Smooth muscle cell (in vitro differentiated cells): Measurements from ENCODE around the gene TCP11L1. TPM values are rescaled to one million over a fixed set of nuclear protein-coding genes. Genes with fewer than 3 reads are reported as not detected.
A peak's percentile ranks its signal among the peaks of the same experiment; 100 is the strongest.
"Not testable (repeated sequence)": the region's sequence is repeated elsewhere in the genome, so short reads cannot be mapped to it uniquely, and the experiment has no call there.

Experiments used
- DNase-seq: peaks from one replicate; lab custom pipeline; 2025; ENCODE audit not compliant: unreplicated experiment; lab: John Stamatoyannopoulos, UW
- H2AFZ ChIP-seq: fragments of 200-600 bp; sonication (generic); 2 replicates; pipeline ENCODE4 v1.6.0; 2016; ENCODE audit warnings: antibody characterized with exemption, low read depth, mild to moderate bottlenecking
- H3F3A ChIP-seq: fragments of 200-600 bp; sonication (generic); 2 replicates; pipeline ENCODE4 v1.6.0; 2017; ENCODE audit warnings: antibody characterized with exemption, low read depth
- H3K27ac ChIP-seq: fragments of 200-600 bp; sonication (generic); 2 replicates; pipeline ENCODE4 v1.5.1; 2016; ENCODE audit warnings: low read depth, mild to moderate bottlenecking
- H3K27me3 ChIP-seq: fragments of 200-600 bp; sonication (generic); 2 replicates; pipeline ENCODE4 v1.6.1; 2016; ENCODE audit warnings: low read depth, mild to moderate bottlenecking
- H3K36me3 ChIP-seq: fragments of 200-600 bp; sonication (generic); 2 replicates; pipeline ENCODE4 v1.5.1; 2016; ENCODE audit warnings: low read depth
- H3K4me1 ChIP-seq: fragments of 200-600 bp; sonication (generic); 2 replicates; pipeline ENCODE4 v1.5.1; 2016; ENCODE audit warnings: low read depth
- H3K4me2 ChIP-seq: fragments of 200-600 bp; sonication (generic); 2 replicates; pipeline ENCODE4 v1.6.0; 2016; ENCODE audit warnings: mild to moderate bottlenecking
- H3K4me3 ChIP-seq: fragments of 200-600 bp; sonication (generic); 2 replicates; pipeline ENCODE4 v1.5.1; 2016; ENCODE audit warnings: mild to moderate bottlenecking
- H3K79me2 ChIP-seq: fragments of 200-600 bp; sonication (generic); 2 replicates; pipeline ENCODE4 v1.6.0; 2016; ENCODE audit warnings: low read depth, mild to moderate bottlenecking
- H3K9ac ChIP-seq: fragments of 200-600 bp; sonication (generic); 2 replicates; pipeline ENCODE4 v1.6.0; 2016; ENCODE audit warnings: low read depth
- H3K9me3 ChIP-seq: fragments of 200-600 bp; sonication (generic); replicated peaks from 2 replicates; pipeline ENCODE4 v1.5.1; 2016; ENCODE audit warnings: low read depth
- H4K20me1 ChIP-seq: fragments of 200-600 bp; sonication (generic); 2 replicates; pipeline ENCODE4 v1.6.0; 2016; ENCODE audit warnings: low read depth
- CTCF ChIP-seq: fragments of 200-600 bp; sonication (generic); IDR thresholded peaks from 2 replicates; pipeline ENCODE4 v1.5.1; 2017; ENCODE audit warnings: borderline replicate concordance, mild to moderate bottlenecking, antibody characterized with exemption; ENCODE audit not compliant: insufficient read depth, poor library complexity, severe bottlenecking
- WGBS: methylation state at CpG from one replicate; pipeline ENCODE4 v1.1.7; 2016; ENCODE audit warnings: low lambda C conversion rate; 5-methylcytosine and 5-hydroxymethylcytosine counted together
- polyA plus RNA-seq: library from polyadenylated mRNA; unstranded; fragments of >200 nt; fragmentation: Nextera tagmentation; extraction: Ambion mirVana; gene quantifications from 2 replicates; pipeline ENCODE4 v1.2.1, GENCODE V29; 2016
- small RNA-seq: library from RNA; depleted of rRNA; stranded (forward); fragments of <200 nt; gene quantifications from one replicate; pipeline ENCODE3, GENCODE V24; 2014
- total RNA-seq: library from RNA; depleted of rRNA; stranded (reverse); fragments of >200 nt; gene quantifications from 2 replicates; pipeline ENCODE4 v1.2.3, GENCODE V29; 2014

Gene TCP11L1
- total and polyA plus RNA-seq, 2 experiments from 2014 or later, result 7.4 to 25.4 TPM

- H3K4me1 ChIP-seq, result no peaks in the 10 kb centered on the region
- no peak overlapping the region for H3K9ac ChIP-seq
- no peak overlapping the region for H3K4me2 ChIP-seq
- H3F3A ChIP-seq, result no peaks in the 10 kb centered on the region
- no peaks in the 10 kb centered on the region for H3K79me2 ChIP-seq
- H3K27me3 ChIP-seq, result no peaks in the 10 kb centered on the region
- no peaks in the 10 kb centered on the region for H3K36me3 ChIP-seq
- H3K27ac ChIP-seq, result no peak overlapping the region
- WGBS, result 100% methylated on average over 1 of the region's 1 CpG
- DNase-seq, result no peak
- no peak overlapping the region for H2AFZ ChIP-seq
- H3K9me3 ChIP-seq, result no peaks in the 10 kb centered on the region
- no peak overlapping the region for H3K4me3 ChIP-seq
- no peak for TF ChIP-seq CTCF
- H4K20me1 ChIP-seq, result no peaks in the 10 kb centered on the region
These were observed 70.7 kb downstream of the TCP11L1 start for GRCh38 chr11:33110083-33110482.

GRCh38 chr11:33116535-33116934 is 77.2 kb downstream of the TCP11L1 start:
- no peaks in the 10 kb centered on the region for H4K20me1 ChIP-seq
- H3F3A ChIP-seq, result no peaks in the 10 kb centered on the region
- H3K4me1 ChIP-seq, result no peaks in the 10 kb centered on the region
- H3K79me2 ChIP-seq, result no peaks in the 10 kb centered on the region
- no peak for TF ChIP-seq CTCF
- no peak overlapping the region for H2AFZ ChIP-seq
- H3K9ac ChIP-seq, result no peak overlapping the region
- H3K4me3 ChIP-seq, result no peak overlapping the region
- no peak overlapping the region for H3K4me2 ChIP-seq
- H3K27ac ChIP-seq, result peak overlapping the region; percentile 26
- DNase-seq, result no peak
- no peaks in the 10 kb centered on the region for H3K36me3 ChIP-seq
- H3K27me3 ChIP-seq, result no peaks in the 10 kb centered on the region
- no peaks in the 10 kb centered on the region for H3K9me3 ChIP-seq

GRCh38 chr11:33122696-33123095 is 83.3 kb downstream of the TCP11L1 start:
- 100% methylated on average over 1 of the region's 1 CpG for WGBS
- H3K4me3 ChIP-seq, result not testable (repeated sequence)

More at GRCh38 chr11:33122696-33123095, 83.3 kb downstream of the TCP11L1 start:
- DNase-seq, H3F3A ChIP-seq, H3K4me1 ChIP-seq, H2AFZ ChIP-seq, H3K9me3 ChIP-seq, H3K4me2 ChIP-seq, H3K9ac ChIP-seq, H3K27me3 ChIP-seq, H4K20me1 ChIP-seq, H3K27ac ChIP-seq, H3K79me2 ChIP-seq, H3K36me3 ChIP-seq: not testable (repeated sequence)

Small RNA genes within 50 kb of the gene (small RNA-seq; reads per million reads assigned to genes)
- gene RF00019, result not detected

Other genes with a start within 250 kb of the TCP11L1 start
- gene CCDC73, start 244.9 kb upstream of the TCP11L1 start, total RNA-seq, result not detected in 2 replicates
- gene CCDC73, start 244.9 kb upstream of the TCP11L1 start, polyA plus RNA-seq, result not detected in 2 replicates
- 4.6 and 4.8 TPM in 2 replicates for gene PRRG4, start 209.6 kb upstream of the TCP11L1 start, total RNA-seq
- 0.49 and 1.4 TPM in 2 replicates for gene PRRG4, start 209.6 kb upstream of the TCP11L1 start, polyA plus RNA-seq
- 31.6 and 37.6 TPM in 2 replicates for gene QSER1, start 146.8 kb upstream of the TCP11L1 start, total RNA-seq
- gene QSER1, start 146.8 kb upstream of the TCP11L1 start, polyA plus RNA-seq, result 4.1 and 5.8 TPM in 2 replicates
- gene DEPDC7, start 23.7 kb upstream of the TCP11L1 start, total RNA-seq, result 20.3 and 22.8 TPM in 2 replicates
- gene DEPDC7, start 23.7 kb upstream of the TCP11L1 start, polyA plus RNA-seq, result 8.1 and 12.5 TPM in 2 replicates
- gene CSTF3, start 121.9 kb downstream of the TCP11L1 start, total RNA-seq, result 25.9 and 36.8 TPM in 2 replicates
- gene CSTF3, start 121.9 kb downstream of the TCP11L1 start, polyA plus RNA-seq, result 30.4 and 31.0 TPM in 2 replicates
- gene HIPK3, start 217.8 kb downstream of the TCP11L1 start, total RNA-seq, result 80.0 and 94.0 TPM in 2 replicates
- gene HIPK3, start 217.8 kb downstream of the TCP11L1 start, polyA plus RNA-seq, result 15.3 and 16.4 TPM in 2 replicates